Natural killer cell (primary cell): ENCODE results near the gene PIK3R1. TPM values are rescaled to one million over a fixed set of nuclear protein-coding genes. Genes with fewer than 3 reads are reported as not detected.

Experiments
- ATAC-seq, 3 donors: fragments of 150-1000 bp in 2 of 3; fragments of 200-7000 bp in 1 of 3; cut with Tn5 transposase; 1 replicate in 1 of 3; 2 replicates in 2 of 3; pipeline ENCODE4 v1.10.0; 2021; ENCODE audit warnings: mild to moderate bottlenecking in 2 of 3, moderate library complexity in 2 of 3
- DNase-seq, 2 donors: peaks; one replicate each; pipeline versions ENCODE4 v3.0.0 to v3.0.0-alpha.2; 2013 to 2021; ENCODE audit warnings: mixed read lengths in 1 of 2
- H3K27ac ChIP-seq: one replicate; pipeline ENCODE4 v1.5.1; 2013; ENCODE audit warnings: mild to moderate bottlenecking, low read length
- H3K27me3 ChIP-seq: one replicate; pipeline ENCODE4 v1.6.1; 2013; ENCODE audit warnings: low read length; ENCODE audit not compliant: control insufficient read depth, insufficient read depth
- H3K36me3 ChIP-seq: one replicate; pipeline ENCODE4 v1.6.1; 2013; ENCODE audit warnings: low read length; ENCODE audit not compliant: control insufficient read depth, insufficient read depth
- H3K4me1 ChIP-seq: one replicate; pipeline ENCODE4 v1.6.1; 2013; ENCODE audit warnings: low read length; ENCODE audit not compliant: control insufficient read depth, insufficient read depth
- H3K4me3 ChIP-seq: one replicate; pipeline ENCODE4 v1.5.1; 2013; ENCODE audit warnings: low read length
- H3K9me3 ChIP-seq: one replicate; pipeline ENCODE4 v1.6.1; 2013; ENCODE audit warnings: low read length; ENCODE audit not compliant: control insufficient read depth, insufficient read depth
- H3K27ac Mint-ChIP-seq, 2 donors: one replicate each; pipeline ENCODE4 v1.8.0; 2022; ENCODE audit warnings: mild to moderate bottlenecking in 2 of 2, mixed read lengths in 2 of 2, moderate library complexity in 1 of 2
- H3K27me3 Mint-ChIP-seq, 2 donors: one replicate each; pipeline ENCODE4 v1.8.0; 2022; ENCODE audit warnings: low read depth in 2 of 2, mixed read lengths in 2 of 2
- H3K36me3 Mint-ChIP-seq: one replicate; pipeline ENCODE4 v1.8.0; 2022; ENCODE audit warnings: mixed read lengths
- H3K4me1 Mint-ChIP-seq, 2 donors: one replicate each; pipeline ENCODE4 v1.8.0; 2022; ENCODE audit warnings: mixed read lengths in 2 of 2
- H3K4me3 Mint-ChIP-seq: one replicate; pipeline ENCODE4 v1.8.0; 2022; ENCODE audit warnings: mild to moderate bottlenecking, moderate library complexity, mixed read lengths
- H3K9me3 Mint-ChIP-seq, 2 donors: one replicate each; pipeline ENCODE4 v1.8.0; 2022; ENCODE audit warnings: mixed read lengths in 2 of 2
- CTCF ChIP-seq: fragments of 200-600 bp; IDR thresholded peaks from one replicate; pipeline ENCODE4 v1.8.0; 2022; ENCODE audit warnings: antibody characterized with exemption
- WGBS: methylation state at CpG from one replicate; pipeline ENCODE4 v1.1.7; 2013; ENCODE audit warnings: missing lambda C conversion rate; ENCODE audit not compliant: insufficient coverage; 5-methylcytosine and 5-hydroxymethylcytosine counted together
- intact Hi-C: fragments of 100-400 bp; cut with micrococcal nuclease; formaldehyde crosslinking; loops from one replicate; pipeline ENCODE4 v1.14.2; 2022
- total RNA-seq, 4 donors: library from RNA; stranded (reverse); fragments of 120-200 nt in 1 of 4; gene quantifications; one replicate each; pipeline versions ENCODE4 v1.2.3 to v1.2.4, GENCODE V29; 2013 to 2022

Gene PIK3R1
- total RNA-seq, 3 donors from 2014 or later (not counting 1 experiment from before 2014, with no cell fraction given): 307 to 365 (median 313) TPM

- Mint-ChIP-seq H3K4me1 (peaks cover 82 to 83% of the 10 kb centered on the region in 2 donors), H3K27me3 (no peaks in the 10 kb centered on the region), H3K36me3 (no peaks in the 10 kb centered on the region), H3K4me3 (peak overlapping the region; percentile 64), H3K27ac (peak overlapping the region; percentile 85 to 93), H3K9me3 (no peaks in the 10 kb centered on the region)
- no peaks in the 10 kb centered on the region for H3K36me3 ChIP-seq
- no peaks in the 10 kb centered on the region for H3K9me3 ChIP-seq
- peaks cover 23% of the 10 kb centered on the region for H3K4me1 ChIP-seq
- no peaks in the 10 kb centered on the region for H3K27me3 ChIP-seq
- WGBS: 89% methylated on average over 2 of the region's 3 CpGs
- no peak for TF ChIP-seq CTCF
- ATAC-seq (no peak), DNase-seq (no peak)
- intact Hi-C loops: no loop called here
- H3K27ac ChIP-seq: peak overlapping the region; percentile 41
- H3K4me3 ChIP-seq: no peak overlapping the region
Measured at GRCh38 chr5:68265822-68266395, 50.4 kb downstream of the PIK3R1 start.

GRCh38 chr5:68266457-68266856, 50.9 kb downstream of the PIK3R1 start:
- no peak overlapping the region for H3K27ac ChIP-seq
- H3K4me1 ChIP-seq: peaks cover 26% of the 10 kb centered on the region
- Mint-ChIP-seq H3K9me3 (no peaks in the 10 kb centered on the region), H3K27ac (peak overlapping the region; percentile 85 to 93), H3K36me3 (no peaks in the 10 kb centered on the region), H3K27me3 (no peaks in the 10 kb centered on the region), H3K4me3 (peak overlapping the region; percentile 64), H3K4me1 (peaks cover 83 to 85% of the 10 kb centered on the region in 2 donors)
- H3K27me3 ChIP-seq: no peaks in the 10 kb centered on the region
- 67% methylated on average over 1 of the region's 1 CpG for WGBS
- no peak for TF ChIP-seq CTCF
- intact Hi-C loops: no loop called here
- H3K9me3 ChIP-seq: no peaks in the 10 kb centered on the region
- no peak for DNase-seq
- H3K36me3 ChIP-seq: no peaks in the 10 kb centered on the region
- no peak overlapping the region for H3K4me3 ChIP-seq
- no peak for ATAC-seq

- Mint-ChIP-seq H3K27me3 (no peaks in the 10 kb centered on the region), H3K36me3 (no peaks in the 10 kb centered on the region), H3K4me3 (peak overlapping the region; percentile 47), H3K4me1 (peaks cover 82 to 84% of the 10 kb centered on the region in 2 donors), H3K27ac (peak overlapping the region; percentile 85 to 93), H3K9me3 (no peaks in the 10 kb centered on the region)
- peaks cover 29% of the 10 kb centered on the region for H3K4me1 ChIP-seq
- H3K9me3 ChIP-seq: no peaks in the 10 kb centered on the region
- H3K27me3 ChIP-seq: no peaks in the 10 kb centered on the region
- H3K36me3 ChIP-seq: no peaks in the 10 kb centered on the region
- H3K27ac ChIP-seq: peak overlapping the region; percentile 35
- DNase-seq (no peak), ATAC-seq (no peak)
- no peak for TF ChIP-seq CTCF
- WGBS: 41% methylated on average over 3 of the region's 4 CpGs
- no peak overlapping the region for H3K4me3 ChIP-seq
- intact Hi-C loops: no loop called here
Measured at GRCh38 chr5:68267066-68267465, 51.5 kb downstream of the PIK3R1 start.
